A673 (cell line): ENCODE data around the gene NAGA.
"Not testable (repeated sequence)": the region's sequence is repeated elsewhere in the genome, so short reads cannot be mapped to it uniquely, and the experiment has no call there.

Source experiments
- EZH2 ChIP-seq: fragments of 200-600 bp; sonication (generic); IDR thresholded peaks from 2 replicates; pipeline ENCODE4 v1.6.1; 2017; ENCODE audit warnings: borderline replicate concordance, low read depth, mild to moderate bottlenecking, mixed read lengths, antibody characterized with exemption, low read length; ENCODE audit not compliant: poor library complexity, severe bottlenecking
- TF ChIP-seq, protein P1 (sequence below): fragments of 300-800, 200-600 bp; sonication (generic); conservative IDR thresholded peaks from 2 replicates; pipeline ENCODE4 v1.5.1; 2017; ENCODE audit warnings: low read depth, mild to moderate bottlenecking, antibody characterized with exemption, low read length, moderate library complexity, mixed read lengths

DNA sequence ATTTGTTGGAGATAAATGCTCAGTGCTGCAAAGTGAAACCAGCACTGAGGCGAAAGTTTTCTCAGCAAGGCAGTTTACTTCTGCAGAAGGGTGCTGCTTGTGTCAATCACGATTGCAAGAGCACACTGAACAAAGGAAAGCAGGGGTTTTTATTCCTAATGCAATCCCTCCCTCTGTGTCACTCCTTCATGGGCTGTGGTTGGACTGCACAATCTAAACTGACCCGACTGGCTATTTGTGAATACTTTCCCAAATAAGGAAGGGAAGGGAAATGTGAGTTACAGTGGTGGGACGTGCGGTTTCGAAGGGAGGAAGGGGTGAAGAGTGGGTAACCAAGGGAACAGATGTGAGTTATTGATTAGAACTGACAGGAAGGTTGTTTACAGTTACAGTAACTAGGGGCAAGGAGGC, 44.8 kb upstream of the NAGA start:
- TF ChIP-seq EZH2, result not testable (repeated sequence)
- TF ChIP-seq, protein P1, sequence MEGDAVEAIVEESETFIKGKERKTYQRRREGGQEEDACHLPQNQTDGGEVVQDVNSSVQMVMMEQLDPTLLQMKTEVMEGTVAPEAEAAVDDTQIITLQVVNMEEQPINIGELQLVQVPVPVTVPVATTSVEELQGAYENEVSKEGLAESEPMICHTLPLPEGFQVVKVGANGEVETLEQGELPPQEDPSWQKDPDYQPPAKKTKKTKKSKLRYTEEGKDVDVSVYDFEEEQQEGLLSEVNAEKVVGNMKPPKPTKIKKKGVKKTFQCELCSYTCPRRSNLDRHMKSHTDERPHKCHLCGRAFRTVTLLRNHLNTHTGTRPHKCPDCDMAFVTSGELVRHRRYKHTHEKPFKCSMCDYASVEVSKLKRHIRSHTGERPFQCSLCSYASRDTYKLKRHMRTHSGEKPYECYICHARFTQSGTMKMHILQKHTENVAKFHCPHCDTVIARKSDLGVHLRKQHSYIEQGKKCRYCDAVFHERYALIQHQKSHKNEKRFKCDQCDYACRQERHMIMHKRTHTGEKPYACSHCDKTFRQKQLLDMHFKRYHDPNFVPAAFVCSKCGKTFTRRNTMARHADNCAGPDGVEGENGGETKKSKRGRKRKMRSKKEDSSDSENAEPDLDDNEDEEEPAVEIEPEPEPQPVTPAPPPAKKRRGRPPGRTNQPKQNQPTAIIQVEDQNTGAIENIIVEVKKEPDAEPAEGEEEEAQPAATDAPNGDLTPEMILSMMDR, result not testable (repeated sequence)
